HepG2 (cell line): ENCODE data around the gene GTF2F1.

ENCODE experiments used
- CBFB ChIP-seq: sonication (generic); formaldehyde crosslinking; IDR thresholded peaks from 2 replicates; pipeline ENCODE4 v1.4.0; 2020; ENCODE audit warnings: missing genetic modification reagents
- CEBPZ ChIP-seq: IDR thresholded peaks from 2 replicates; pipeline ENCODE4 v1.6.1; 2012; ENCODE audit warnings: low read length, improper control_type of control experiment
- DMTF1 ChIP-seq: sonication (generic); formaldehyde crosslinking; IDR thresholded peaks from 2 replicates; pipeline ENCODE4 v1.4.0; 2020; ENCODE audit warnings: mild to moderate bottlenecking, missing genetic modification reagents
- EP300 ChIP-seq, 3 experiments: sonication (generic) in 1 of 3; formaldehyde crosslinking in 1 of 3; IDR thresholded peaks; 2 replicates each; pipeline versions ENCODE4 v1.5.1 to v1.6.1; 2011 to 2020; ENCODE audit warnings: low read depth in 2 of 3, low read length in 2 of 3, borderline replicate concordance in 1 of 3, improper control_type of control experiment in 1 of 3, mild to moderate bottlenecking in 1 of 3, missing genetic modification reagents in 1 of 3, moderate library complexity in 1 of 3
- ISL2 ChIP-seq: sonication (generic); formaldehyde crosslinking; IDR thresholded peaks from 2 replicates; pipeline ENCODE4 v1.5.0; 2020; ENCODE audit warnings: missing genetic modification reagents
- MAFG ChIP-seq: sonication (generic); formaldehyde crosslinking; IDR thresholded peaks from 2 replicates; pipeline ENCODE4 v1.5.1; 2020; ENCODE audit warnings: mild to moderate bottlenecking, missing genetic modification reagents
- POLR2AphosphoS5 ChIP-seq: IDR thresholded peaks from 2 replicates; pipeline ENCODE4 v1.6.1; 2012; ENCODE audit warnings: low read depth, low read length
- RAD21 ChIP-seq: fragments of 450-650 bp; formaldehyde crosslinking; IDR thresholded peaks from 2 replicates; pipeline ENCODE4 v1.5.0; 2020; ENCODE audit warnings: mild to moderate bottlenecking
- RELA ChIP-seq: sonication (generic); formaldehyde crosslinking; IDR thresholded peaks from 2 replicates; pipeline ENCODE4 v1.4.0; 2020; ENCODE audit warnings: missing genetic modification reagents
- SIX1 ChIP-seq: sonication (generic); formaldehyde crosslinking; IDR thresholded peaks from 2 replicates; pipeline ENCODE4 v1.4.0; 2020; ENCODE audit warnings: missing genetic modification reagents, borderline replicate concordance
- SP1 ChIP-seq, 2 experiments: fragments of 450-650 bp in 1 of 2; sonication (generic) in 1 of 2; formaldehyde crosslinking in 1 of 2; IDR thresholded peaks; 2 replicates each; pipeline versions ENCODE4 v1.4.0 to v1.6.1; 2016 to 2020; ENCODE audit warnings: missing genetic modification reagents in 1 of 2
- ZFP41 ChIP-seq: sonication (generic); formaldehyde crosslinking; IDR thresholded peaks from 2 replicates; pipeline ENCODE4 v1.4.0; 2020; ENCODE audit warnings: mild to moderate bottlenecking, missing genetic modification reagents, borderline replicate concordance
- ZNF33A ChIP-seq: sonication (generic); formaldehyde crosslinking; IDR thresholded peaks from 2 replicates; pipeline ENCODE4 v1.5.1; 2020; ENCODE audit warnings: missing genetic modification reagents, mild to moderate bottlenecking, moderate library complexity, borderline replicate concordance
- ZNF546 ChIP-seq: sonication (generic); formaldehyde crosslinking; conservative IDR thresholded peaks from 2 replicates; pipeline ENCODE4 v1.8.1; 2023; ENCODE audit warnings: mild to moderate bottlenecking, missing genetic modification reagents

GRCh38 chr19:6431891-6432290, 38.9 kb upstream of the GTF2F1 start:
- TF ChIP-seq EP300 (IDR thresholded peaks at IDR 0.05; ENCODE audit: low read depth in 2 of 2, low read length in 2 of 2) (no peak), EP300 (CRISPR knock-in tag; IDR thresholded peaks at IDR 0.05; ENCODE audit: borderline replicate concordance) (no peak), MAFG (no peak), CBFB (CRISPR knock-in tag) (no peak), POLR2AphosphoS5 (no peak), ZNF33A (CRISPR knock-in tag) (no peak), RAD21 (CRISPR knock-in tag) (no peak), DMTF1 (CRISPR knock-in tag) (no peak), RELA (no peak), SIX1 (CRISPR knock-in tag) (no peak), ZNF546 (CRISPR knock-in tag) (no peak), SP1 (IDR thresholded peaks at IDR 0.05) (no peak), SP1 (CRISPR knock-in tag; IDR thresholded peaks at IDR 0.05) (no peak), CEBPZ (no peak), ISL2 (CRISPR knock-in tag) (no peak), ZFP41 (CRISPR knock-in tag) (no peak)
